Right lobe of liver (tissue), 6 donors: ENCODE results near the gene HOMER1. TPM values are rescaled to one million over a fixed set of nuclear protein-coding genes. Genes with fewer than 3 reads are reported as not detected.

Experiments used
- ATAC-seq, 4 donors: fragments of 200-7000 bp; cut with Tn5 transposase; one replicate each; pipeline ENCODE4 v1.9.1; 2020; ENCODE audit warnings: mild to moderate bottlenecking in 4 of 4, moderate library complexity in 4 of 4
- DNase-seq, 3 donors: peaks; one replicate each; pipeline ENCODE4 v3.0.0-alpha.2; 2020
- H3K27ac ChIP-seq, 3 donors: fragments of 200-600 bp; one replicate each; pipeline ENCODE4 v1.8.0; 2022
- H3K27me3 ChIP-seq, 2 donors: fragments of 200-600 bp; one replicate each; pipeline ENCODE4 v1.8.0; 2022
- H3K36me3 ChIP-seq, 4 donors: fragments of 200-600 bp; sonication (generic) in 1 of 4; one replicate each; pipeline versions ENCODE4 v1.5.1 to v1.8.0; 2017 to 2022; ENCODE audit warnings: control low read depth in 1 of 4
- H3K4me1 ChIP-seq, 4 donors: fragments of 200-600 bp; sonication (generic) in 1 of 4; one replicate each; pipeline versions ENCODE4 v1.5.1 to v1.8.0; 2017 to 2022; ENCODE audit warnings: control low read depth in 1 of 4
- H3K4me3 ChIP-seq, 3 donors: fragments of 200-600 bp; one replicate each; pipeline ENCODE4 v1.8.0; 2022
- H3K9me3 ChIP-seq, 4 donors: fragments of 200-600 bp; sonication (generic) in 1 of 4; one replicate each; pipeline versions ENCODE4 v1.5.1 to v1.8.0; 2017 to 2022; ENCODE audit warnings: control low read depth in 1 of 4
- CTCF ChIP-seq, 4 donors: fragments of 200-600 bp in 3 of 4; fragments of 450-650 bp in 1 of 4; IDR thresholded peaks; one replicate each; pipeline versions ENCODE4 v1.5.1 to v1.8.0; 2016 to 2022; ENCODE audit warnings: antibody characterized with exemption in 4 of 4, mild to moderate bottlenecking in 2 of 4
- POLR2A ChIP-seq: fragments of 450-650 bp; IDR thresholded peaks from one replicate; pipeline ENCODE4 v1.6.1; 2017; ENCODE audit warnings: antibody characterized with exemption, mild to moderate bottlenecking
- WGBS: methylation state at CpG from one replicate; pipeline ENCODE4 v1.1.6; 2018; ENCODE audit warnings: low coverage, low lambda C conversion rate; ENCODE audit not compliant: insufficient coverage; ENCODE audit errors: missing lambda C conversion rate; 5-methylcytosine and 5-hydroxymethylcytosine counted together
- intact Hi-C, 2 donors: fragments of 100-400 bp; cut with DNase I; formaldehyde crosslinking; loops; one replicate each; pipeline versions ENCODE4 v1.11.2 to v1.14.1; 2022
- small RNA-seq, 2 experiments: library from RNA; depleted of rRNA; stranded (forward); fragments of <200 nt; gene quantifications; one replicate each; pipeline ENCODE3, GENCODE V24; 2016
- total RNA-seq, 6 experiments: library from RNA; depleted of rRNA in 2 of 6; stranded (reverse); fragments of >200 nt in 2 of 6; fragmentation: NEBNext Ultra II Directional in 3 of 6; extraction: Animal tissue kit (Norgen Biotek cat#: 25700) in 3 of 6; gene quantifications; one replicate each; pipeline versions ENCODE4 v1.1.0 to v1.2.4, GENCODE V29; 2016 to 2023
- donor health status: DM: no; HTN: yes; CAD: no.
- donor health status: DM: no; HTN: no; CAD: no.
- donor health status: DM: no; HTN: no; CAD: no.
- donor health status: DM: no; HTN: yes; CAD: no.
- donor health status: DM: no; HTN: yes; CAD: no.

Gene HOMER1
- total RNA-seq, 6 experiments from 2014 or later, result 0.26 to 1.7 (median 1.2) TPM

GRCh38 chr5:79330071-79330470 lies 183.9 kb downstream of the HOMER1 start:
- intact Hi-C loops, result no loop called here
- 73% methylated on average over 4 of the region's 5 CpGs for WGBS
- Histone ChIP-seq H3K27me3 (no peaks in the 10 kb centered on the region), H3K27ac (no peak overlapping the region), H3K4me1 (no peaks in the 10 kb centered on the region), H3K9me3 (no peaks in the 10 kb centered on the region), H3K4me3 (no peak overlapping the region), H3K36me3 (no peaks in the 10 kb centered on the region)
- DNase-seq (no peak), ATAC-seq (peak in 2 of 4 donors; percentile 37 to 44)
- TF ChIP-seq POLR2A (no peak), CTCF (IDR thresholded peaks at IDR 0.05) (no peak)

- WGBS, result 95% methylated on average over 4 of the region's 4 CpGs
- no peak for DNase-seq
- no peak for ATAC-seq
- intact Hi-C loops, result no loop called here
- Histone ChIP-seq H3K9me3 (no peaks in the 10 kb centered on the region), H3K4me3 (no peak overlapping the region), H3K27me3 (no peaks in the 10 kb centered on the region), H3K27ac (no peak overlapping the region), H3K4me1 (no peaks in the 10 kb centered on the region), H3K36me3 (no peaks in the 10 kb centered on the region)
- TF ChIP-seq CTCF (IDR thresholded peaks at IDR 0.05) (no peak), POLR2A (no peak)
These were observed 184.5 kb downstream of the HOMER1 start for GRCh38 chr5:79329453-79329852.

Small RNAs within 50 kb of the gene (small RNA-seq; reads per million reads assigned to genes)
- 0 reads per million in 2 experiments for gene RF00019

Other genes with a start within 250 kb of the HOMER1 start
- 10 to 100 TPM; 24.2 to 33.2 (median 28.8) TPM for gene TENT2, start 98.3 kb upstream of the HOMER1 start, total RNA-seq
- 1 to 10 TPM; 1.1 to 5.8 (median 2.8) TPM for gene CMYA5, start 175.7 kb upstream of the HOMER1 start, total RNA-seq